Measurements from ENCODE around the gene ABR.

DNA sequence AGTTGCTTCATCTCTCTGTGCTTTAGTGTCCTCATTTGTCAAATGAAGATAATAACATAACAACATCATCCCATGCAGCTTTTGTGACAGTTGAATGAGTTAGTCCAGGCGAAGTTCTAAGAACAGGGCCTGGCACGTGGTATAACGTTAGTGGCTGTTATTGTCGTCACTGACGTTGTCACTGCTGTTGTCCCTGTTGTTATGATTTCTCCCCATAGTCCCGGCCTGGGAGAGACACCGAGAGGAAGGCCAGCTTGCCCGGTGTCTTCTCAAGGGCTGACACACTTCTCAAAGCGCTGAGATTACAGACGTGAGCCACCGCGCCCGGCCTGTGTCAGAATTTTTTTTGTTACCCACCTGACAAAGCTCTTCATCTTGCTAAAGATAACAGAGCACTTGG, 29.9 kb downstream of the ABR start:
- TF ChIP-seq, protein P1, sequence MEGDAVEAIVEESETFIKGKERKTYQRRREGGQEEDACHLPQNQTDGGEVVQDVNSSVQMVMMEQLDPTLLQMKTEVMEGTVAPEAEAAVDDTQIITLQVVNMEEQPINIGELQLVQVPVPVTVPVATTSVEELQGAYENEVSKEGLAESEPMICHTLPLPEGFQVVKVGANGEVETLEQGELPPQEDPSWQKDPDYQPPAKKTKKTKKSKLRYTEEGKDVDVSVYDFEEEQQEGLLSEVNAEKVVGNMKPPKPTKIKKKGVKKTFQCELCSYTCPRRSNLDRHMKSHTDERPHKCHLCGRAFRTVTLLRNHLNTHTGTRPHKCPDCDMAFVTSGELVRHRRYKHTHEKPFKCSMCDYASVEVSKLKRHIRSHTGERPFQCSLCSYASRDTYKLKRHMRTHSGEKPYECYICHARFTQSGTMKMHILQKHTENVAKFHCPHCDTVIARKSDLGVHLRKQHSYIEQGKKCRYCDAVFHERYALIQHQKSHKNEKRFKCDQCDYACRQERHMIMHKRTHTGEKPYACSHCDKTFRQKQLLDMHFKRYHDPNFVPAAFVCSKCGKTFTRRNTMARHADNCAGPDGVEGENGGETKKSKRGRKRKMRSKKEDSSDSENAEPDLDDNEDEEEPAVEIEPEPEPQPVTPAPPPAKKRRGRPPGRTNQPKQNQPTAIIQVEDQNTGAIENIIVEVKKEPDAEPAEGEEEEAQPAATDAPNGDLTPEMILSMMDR (IDR thresholded peaks at IDR 0.05 in 8 of 11, conservative IDR thresholded peaks at IDR 0.05 in 3 of 11): no peak
- no peak for TF ChIP-seq POLR2A (IDR thresholded peaks at IDR 0.05)
- no peak for TF ChIP-seq POLR2AphosphoS5 (IDR thresholded peaks at IDR 0.05)

All from spleen (tissue), 7 donors.